ACHN (cell line): ENCODE data around the gene GPC6.

Source experiments
- DNase-seq: peaks from one replicate; pipeline ENCODE4 v3.0.0-alpha.2; 2015
- in situ Hi-C: cut with HindIII; loops from 2 replicates; pipeline ENCODE4 v1.10.0; 2017; ENCODE audit warnings: low sequenced_read_pairs, low pct_ligation_motif_present, low pct_unique_long_range_greater_than_20kb

Gene GPC6

DNA sequence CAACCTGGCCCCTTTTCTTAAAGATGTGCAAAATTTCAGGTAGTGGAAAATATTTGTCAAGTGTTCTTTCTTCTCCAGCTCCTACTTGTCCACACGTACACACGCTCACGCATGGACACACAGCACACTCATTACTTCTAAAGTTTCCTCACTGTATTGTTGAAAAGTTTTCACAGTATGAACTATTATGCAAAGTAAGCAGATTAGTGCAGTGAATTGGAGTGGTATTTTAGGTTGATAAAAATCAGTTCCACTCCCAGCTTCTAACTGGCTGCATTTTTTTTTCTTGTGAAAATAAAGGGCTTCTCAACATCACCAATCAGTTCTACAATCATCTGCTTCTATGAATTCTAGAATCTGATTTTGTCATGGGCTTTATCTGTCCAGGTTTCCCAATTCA, 988.4 kb downstream of the GPC6 start:
- in situ Hi-C loops, result no loop called here
- no peak for DNase-seq

DNA sequence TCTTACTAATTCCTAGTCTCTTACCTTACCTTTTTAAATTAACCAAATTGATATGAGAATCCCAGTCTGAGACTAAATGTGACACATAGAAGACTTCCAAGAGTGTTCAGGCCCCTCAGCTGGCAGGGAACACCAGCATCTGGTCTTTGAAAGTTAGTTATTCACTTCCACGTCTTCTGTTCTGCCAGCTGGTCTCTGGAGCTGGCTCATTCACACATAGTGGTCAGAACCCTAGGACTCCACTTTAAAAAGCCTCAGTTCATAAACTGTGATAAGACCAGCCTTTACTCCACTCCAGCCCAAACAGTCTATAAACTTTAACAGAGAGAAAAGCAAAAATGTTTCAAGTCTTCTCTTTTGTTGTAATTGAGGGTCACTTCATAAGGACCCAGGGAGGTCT, 989.9 kb downstream of the GPC6 start:
- in situ Hi-C loops, result no loop called here
- DNase-seq, result no peak

DNA sequence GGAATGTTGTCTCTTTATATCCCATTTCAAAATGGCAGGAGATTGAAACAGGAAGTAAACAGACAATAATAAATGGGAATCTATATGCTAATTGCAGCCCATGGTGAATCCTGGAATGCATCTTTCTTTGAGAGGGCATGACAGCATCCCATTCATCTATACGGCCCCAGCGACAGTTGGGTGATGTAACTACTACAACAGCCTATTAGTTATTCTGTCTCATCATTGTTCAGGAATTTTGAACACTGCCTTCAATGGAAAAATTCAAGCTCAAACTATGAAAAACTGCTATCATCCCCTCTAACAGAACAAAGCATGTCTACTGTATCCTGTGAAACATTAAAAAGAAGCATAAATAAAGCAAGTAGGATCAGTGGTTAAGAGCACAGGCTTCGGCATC, 990.8 kb downstream of the GPC6 start:
- DNase-seq, result no peak

DNA sequence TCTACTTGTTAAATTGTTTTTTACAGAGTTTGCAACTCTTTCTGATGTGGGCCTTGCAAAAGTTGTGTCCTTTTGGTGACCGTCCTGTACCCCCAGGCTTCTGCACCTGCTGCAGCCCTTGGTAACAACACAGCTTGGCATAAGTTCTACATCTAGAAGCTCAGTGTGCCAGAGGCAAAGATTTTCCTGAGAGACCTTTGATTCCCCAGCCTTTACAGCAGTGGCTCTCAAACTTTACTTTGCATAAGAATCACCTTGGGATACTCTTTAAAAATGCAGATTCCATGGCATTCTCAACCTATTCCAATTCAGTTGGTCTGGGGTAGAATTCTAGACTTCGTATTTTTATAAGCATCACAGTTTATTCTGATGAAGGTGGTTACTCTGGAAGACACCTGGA, 991.9 kb downstream of the GPC6 start:
- in situ Hi-C loops, result no loop called here
- DNase-seq, result no peak

More for the DNA sequence above, 990.8 kb downstream of the GPC6 start:
- in situ Hi-C loops, result no loop called here

DNA sequence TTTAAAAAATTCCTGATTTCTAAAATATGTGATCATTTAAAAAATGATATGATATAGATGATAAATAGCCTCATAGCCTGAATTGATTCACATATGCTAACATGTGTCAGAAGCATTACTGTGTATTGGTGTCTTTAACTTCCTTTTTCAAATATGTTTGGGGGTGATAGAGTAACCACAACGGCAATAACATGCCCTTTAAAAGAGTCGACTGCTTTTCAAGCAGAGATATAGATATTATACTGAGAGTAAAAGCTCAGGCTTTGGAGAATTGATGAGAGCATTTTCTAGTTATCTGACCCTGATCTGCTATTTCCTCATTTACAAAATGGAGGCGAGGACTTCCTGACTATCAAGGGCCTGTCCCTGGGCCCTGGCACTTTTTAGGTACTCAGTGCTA, 992.3 kb downstream of the GPC6 start:
- in situ Hi-C loops, result no loop called here
- DNase-seq, result no peak

DNA sequence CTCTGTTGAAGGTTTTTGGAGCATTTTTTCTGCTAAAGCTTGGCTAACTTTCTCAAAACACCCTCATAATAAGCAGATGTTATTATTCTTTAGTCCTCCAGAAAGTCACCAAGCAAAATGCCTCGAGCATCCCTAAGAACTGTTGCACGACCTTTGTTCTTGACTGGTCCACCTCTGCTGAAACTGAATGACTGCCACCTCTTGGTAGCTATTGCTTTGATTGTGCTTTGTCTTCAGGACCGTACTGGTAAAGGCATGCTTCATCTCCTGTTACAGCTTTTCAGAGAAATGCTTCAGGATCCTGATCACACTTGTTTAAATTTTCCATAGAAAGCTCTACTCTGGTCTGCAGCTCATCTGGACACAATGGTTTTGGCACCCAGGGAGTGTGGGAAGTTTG, 998.1 kb downstream of the GPC6 start:
- in situ Hi-C loops, result no loop called here
- no peak for DNase-seq

DNA sequence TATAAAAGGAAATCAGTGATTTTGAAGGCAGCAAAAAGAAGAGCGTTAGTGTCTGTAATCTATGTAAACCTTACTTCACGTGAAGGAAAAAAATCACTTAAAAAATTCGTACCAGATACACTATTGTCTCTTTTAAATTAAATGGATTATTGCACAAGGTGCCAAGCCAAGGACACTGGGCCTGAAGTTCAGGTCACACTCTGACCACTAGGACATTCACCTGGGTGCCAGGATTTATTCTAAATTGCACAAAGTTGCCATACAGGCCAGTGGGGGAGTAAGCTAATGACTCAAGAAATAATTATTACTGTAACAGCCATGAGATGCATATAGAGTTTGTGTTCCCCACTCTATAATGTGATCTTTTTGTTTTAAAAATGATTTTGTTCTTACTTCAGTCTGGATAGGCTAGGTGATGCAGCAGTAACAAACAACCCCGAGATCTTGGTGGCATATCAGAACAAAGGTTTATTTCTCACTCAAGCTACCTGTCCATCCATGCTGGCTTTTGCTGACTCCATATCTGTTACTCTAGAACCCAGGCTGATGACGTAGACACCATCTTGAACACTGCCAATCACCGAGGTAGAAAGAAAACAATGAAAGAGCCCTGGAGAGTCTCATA, 1000.8 kb downstream of the GPC6 start:
- DNase-seq, result no peak
- in situ Hi-C loops, result no loop called here

DNA sequence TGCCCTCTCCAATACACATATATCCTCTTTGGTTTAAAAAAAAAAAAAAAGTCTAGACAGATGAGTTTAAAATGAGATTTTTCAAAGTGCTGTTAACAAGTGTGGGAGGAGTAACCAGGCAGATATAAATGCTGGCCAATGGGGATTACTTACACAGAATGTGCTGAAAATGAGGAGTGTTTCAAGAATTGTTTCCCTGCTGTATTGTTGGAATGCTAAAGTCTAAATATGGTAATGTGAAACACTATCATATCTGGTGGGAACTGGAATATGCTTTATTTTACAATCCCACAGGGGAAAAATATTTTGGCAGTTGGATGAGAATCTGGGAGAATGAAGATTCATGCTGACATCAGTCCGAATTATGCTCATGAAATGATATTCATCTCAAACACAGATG, 1002.2 kb downstream of the GPC6 start:
- in situ Hi-C loops, result no loop called here
- DNase-seq, result no peak

DNA sequence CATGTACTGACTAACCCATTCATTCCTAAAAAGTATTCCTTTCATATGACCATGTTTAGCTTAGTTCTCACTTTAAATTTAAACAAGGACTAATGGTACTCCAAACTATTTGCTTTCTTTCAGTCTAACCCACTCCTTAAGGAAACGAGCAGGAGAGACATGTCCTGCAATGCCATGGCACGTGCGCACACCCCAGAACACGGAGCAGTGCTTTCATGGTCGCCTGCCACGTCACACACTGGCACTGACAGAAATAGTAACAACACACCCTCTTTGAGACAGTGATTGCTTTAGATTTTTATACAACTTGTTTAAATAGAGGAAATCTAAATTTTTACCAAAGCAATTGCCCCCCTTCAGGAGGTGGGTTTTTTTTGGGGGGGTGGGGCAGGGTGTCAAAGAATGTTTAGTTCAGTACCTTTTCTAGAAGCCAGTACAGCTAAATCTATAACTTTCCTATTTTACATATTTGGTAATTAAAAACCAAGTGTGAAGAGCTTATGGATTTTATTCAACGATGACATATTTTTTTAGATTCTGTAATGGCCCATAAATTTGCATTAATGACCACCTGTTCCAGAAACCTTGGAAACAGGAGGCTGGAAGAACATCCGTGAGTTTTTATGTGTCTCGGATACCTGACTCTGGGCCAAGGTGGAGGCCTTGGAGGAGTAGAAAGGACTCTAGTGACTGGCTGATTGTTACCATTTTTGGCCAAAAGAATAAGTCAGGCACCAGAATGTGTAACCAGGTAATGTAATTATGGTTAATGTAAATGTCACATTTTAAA, 1005.7 kb downstream of the GPC6 start:
- DNase-seq, result no peak

DNA sequence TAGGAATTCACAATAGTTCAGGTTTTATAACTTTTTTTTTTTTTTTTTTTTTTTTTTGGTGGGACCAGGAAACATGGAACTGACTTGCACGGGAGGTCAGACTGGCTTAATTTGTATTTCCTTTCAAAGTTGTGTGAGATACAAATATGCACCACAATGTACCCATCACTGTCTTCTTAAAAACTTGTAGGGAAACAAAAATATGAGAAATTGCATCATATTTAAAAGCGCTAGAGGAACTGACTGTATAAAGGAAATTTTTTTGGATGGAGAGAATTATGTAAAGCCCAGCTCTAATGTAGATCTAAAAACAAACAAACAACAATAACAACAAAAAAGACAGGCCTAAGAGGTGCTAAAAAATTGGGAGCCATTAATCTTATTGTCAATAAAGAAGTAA, 1006.3 kb downstream of the GPC6 start:
- in situ Hi-C loops, result no loop called here
- no peak for DNase-seq

More for the DNA sequence above, 1005.7 kb downstream of the GPC6 start:
- in situ Hi-C loops, result no loop called here

DNA sequence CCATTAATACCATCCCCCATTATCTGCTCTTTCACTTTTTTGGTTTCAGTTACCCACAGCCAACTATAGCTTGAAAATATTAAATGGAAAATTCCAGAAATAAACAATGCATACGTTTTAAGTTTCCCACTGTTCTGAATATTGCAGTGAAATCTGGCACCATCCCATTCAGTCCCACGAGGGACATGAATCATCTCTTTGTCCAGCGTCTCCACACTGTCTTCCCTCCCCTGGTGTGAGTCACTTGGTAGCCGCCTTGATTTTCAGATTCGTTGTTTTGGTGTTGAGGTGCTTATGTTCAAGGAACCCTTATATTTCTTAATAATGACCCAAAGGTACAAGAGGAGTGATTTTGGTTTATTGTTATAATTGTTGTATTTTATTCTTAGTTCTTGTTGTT, 1006.8 kb downstream of the GPC6 start:
- in situ Hi-C loops, result no loop called here
- DNase-seq, result peak; percentile 78

DNA sequence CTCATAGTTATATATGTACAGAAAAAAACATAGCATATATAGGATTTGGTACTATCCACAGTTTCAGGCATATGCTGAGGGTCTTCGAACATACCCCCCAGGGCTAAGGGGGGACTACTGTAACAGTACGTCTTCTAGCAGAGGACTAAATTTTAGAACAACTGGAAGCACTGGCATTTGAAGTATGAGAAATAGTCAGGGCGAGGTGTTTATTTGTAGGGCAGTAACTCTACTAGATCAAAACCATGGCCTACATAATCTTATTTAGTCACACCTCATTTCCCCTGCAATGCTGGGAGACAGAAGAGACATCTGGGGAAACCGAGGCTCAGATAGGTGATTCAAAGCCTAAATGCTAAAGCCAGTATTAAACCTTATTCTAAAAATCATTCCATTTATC, 1007.2 kb downstream of the GPC6 start:
- DNase-seq, result no peak
- in situ Hi-C loops, result no loop called here

DNA sequence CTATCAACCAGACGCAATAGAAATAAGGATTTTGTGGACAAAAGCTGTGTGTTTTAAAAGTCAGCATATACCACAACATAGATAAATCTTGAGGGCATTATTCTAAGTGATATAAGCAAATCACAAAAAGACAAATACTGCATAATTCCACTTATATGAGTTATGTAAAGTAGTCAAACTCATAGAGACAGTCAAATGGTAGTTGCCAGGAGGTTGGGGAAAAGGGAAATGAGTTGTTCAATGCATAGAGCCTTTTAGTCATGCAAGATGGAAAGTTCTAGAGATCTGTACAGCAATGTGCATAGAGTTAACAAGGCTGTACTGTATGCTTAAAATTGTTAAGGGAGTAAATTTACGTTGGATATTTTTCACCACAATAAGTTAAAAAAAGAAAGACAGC, 1008.1 kb downstream of the GPC6 start:
- no peak for DNase-seq

DNA sequence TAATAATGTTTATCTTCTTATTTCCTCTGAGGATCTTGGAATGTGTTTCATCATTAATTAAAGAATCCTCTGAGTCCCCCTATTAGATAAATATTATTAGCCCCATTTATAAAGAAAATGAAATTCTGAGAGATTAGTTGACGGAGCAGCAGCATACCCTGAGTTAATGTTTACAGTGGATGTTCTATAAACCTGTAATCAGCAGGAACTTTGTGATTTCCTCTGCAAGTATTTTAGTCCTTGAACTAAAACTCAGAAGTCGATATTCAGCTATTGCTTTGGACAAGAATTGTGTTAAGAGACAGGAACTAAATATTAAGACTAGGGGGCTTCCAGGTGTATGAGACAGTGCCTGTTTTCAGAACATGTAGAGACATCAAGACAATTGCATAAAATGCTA, 1009.5 kb downstream of the GPC6 start:
- no peak for DNase-seq
- in situ Hi-C loops, result no loop called here

More for the DNA sequence above, 1008.1 kb downstream of the GPC6 start:
- in situ Hi-C loops, result no loop called here

DNA sequence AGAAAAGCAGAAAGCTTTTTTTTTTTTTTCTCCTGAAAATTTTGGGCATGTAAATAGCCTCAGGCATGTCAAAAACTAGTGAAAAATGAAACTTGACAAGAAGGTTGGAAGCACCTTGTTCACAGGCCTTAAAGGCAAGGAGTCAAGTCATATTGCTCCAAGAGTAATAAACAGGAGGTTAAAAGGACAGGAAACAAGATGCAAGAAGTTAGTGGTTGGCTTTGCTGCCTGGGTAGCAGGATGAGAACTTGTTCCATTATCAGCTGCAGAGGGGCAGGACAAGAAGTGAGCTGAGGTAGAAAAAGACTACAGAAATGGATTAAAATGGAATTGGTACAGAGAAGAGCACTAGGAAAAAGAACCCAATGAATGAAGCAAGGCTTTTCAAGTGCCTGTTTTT, 1010.3 kb downstream of the GPC6 start:
- in situ Hi-C loops, result no loop called here
- no peak for DNase-seq

DNA sequence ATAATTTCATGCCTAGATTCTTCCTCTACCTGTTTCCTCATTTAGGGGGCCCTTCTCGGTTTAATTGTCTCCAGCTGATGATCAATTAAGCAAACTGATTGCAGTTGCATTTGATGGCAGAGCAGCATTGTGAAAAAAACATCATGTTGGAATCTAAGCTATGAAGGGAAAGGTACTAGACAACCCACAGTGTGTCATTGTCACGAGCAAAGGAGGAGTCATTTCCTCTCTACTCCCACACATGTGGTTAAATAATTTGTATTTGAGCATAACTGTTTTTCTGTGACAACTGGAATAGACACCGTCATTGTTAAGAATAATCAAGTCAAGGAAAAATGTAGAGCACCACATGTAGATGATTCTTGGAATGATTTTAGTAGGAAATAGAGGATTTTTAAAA, 1012.5 kb downstream of the GPC6 start:
- DNase-seq, result peak; percentile 39
- in situ Hi-C loops, result no loop called here

DNA sequence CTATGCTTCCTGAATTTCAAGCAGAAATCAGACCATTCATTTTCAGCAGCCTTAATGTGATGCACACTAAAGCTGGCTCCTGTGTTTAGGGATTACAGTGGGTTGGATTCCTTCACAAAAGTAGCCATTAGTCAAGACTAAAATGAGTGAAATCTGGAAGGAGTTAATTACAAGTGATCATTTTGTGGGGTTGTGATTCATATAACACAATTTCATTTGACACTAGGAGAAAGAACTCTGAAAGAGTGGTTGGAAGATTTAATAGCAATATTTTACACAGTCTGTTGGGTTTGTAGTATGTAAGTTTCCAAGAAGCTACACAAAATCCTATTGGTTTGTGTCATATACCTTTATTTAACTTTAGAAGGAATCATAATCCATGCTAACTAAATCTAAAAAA, 1015.9 kb downstream of the GPC6 start:
- in situ Hi-C loops, result no loop called here

DNA sequence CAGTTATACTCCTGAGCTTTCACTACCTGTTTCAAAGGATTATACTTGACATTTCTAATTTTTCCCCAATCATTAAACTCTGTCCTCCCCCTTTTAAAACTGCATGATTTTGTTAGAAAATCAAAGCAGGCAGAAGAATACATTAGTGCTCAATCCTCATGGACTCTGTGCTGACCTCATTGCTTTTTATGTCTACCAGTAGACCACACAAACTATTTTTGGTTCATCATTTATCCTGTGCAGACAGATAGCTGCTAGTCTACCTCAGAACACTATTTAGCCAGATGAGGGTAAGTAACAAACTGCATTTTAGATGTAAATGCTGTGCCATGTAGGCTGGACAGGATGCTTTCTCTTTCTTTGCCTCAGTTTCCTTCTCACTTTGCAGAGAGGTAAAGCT, 1016.9 kb downstream of the GPC6 start:
- DNase-seq, result no peak
- in situ Hi-C loops, result no loop called here

More for the DNA sequence above, 1015.9 kb downstream of the GPC6 start:
- no peak for DNase-seq

DNA sequence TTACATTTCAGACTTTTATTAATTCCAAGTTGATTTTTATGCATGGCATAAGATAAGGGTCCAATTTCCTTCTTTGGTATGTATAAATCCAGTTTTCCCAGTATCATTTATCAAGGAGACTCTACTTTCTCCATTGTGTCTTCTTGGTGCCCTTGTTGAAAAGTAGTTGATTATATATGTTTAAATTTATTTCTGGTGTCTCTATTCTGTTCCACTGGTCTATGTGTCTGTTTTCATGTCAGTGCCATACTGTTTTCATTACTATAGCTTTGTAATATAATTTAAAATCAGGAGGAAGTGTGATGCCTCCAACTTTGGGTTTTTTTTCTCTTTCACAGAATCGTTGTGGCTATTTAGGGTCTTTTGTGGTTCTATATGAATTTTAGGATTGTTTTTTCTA, 1019.9 kb downstream of the GPC6 start:
- no peak for DNase-seq
- in situ Hi-C loops, result no loop called here

DNA sequence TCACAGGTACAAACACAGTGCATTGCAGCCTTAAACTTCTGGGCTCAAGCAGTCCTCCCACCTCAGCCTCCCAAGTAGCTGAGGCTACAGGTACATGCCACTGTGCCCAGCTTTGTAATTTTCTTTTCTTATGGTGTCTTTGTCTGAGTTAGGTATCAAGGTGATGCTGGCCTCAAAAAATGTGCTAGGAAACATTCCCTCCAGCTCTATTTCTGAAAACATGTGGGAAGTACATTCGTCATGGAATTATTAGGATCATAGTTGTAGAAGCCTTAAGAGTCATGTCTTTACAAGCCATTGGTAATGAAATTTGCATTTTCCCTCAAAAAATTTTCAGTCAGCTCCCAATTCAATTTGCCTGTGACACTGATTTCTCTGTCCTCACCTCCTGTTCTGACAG, 1021.3 kb downstream of the GPC6 start:
- in situ Hi-C loops, result no loop called here

More for the DNA sequence above, 1021.3 kb downstream of the GPC6 start:
- no peak for DNase-seq
